Lower lobe of right lung (tissue), 2 donors: ENCODE data around the gene C5orf47. TPM values are rescaled to one million over a fixed set of nuclear protein-coding genes. Genes with fewer than 3 reads are reported as not detected.

Source experiments
- ATAC-seq, 2 donors: fragments of 200-7000 bp; cut with Tn5 transposase; one replicate each; pipeline ENCODE4 v1.9.1; 2020 to 2022; ENCODE audit warnings: mild to moderate bottlenecking in 2 of 2, moderate library complexity in 2 of 2
- DNase-seq: peaks from one replicate; pipeline ENCODE4 v3.0.0-alpha.2; 2020
- H3K27ac ChIP-seq: fragments of 200-600 bp; one replicate; pipeline ENCODE4 v1.8.0; 2022
- H3K27me3 ChIP-seq: fragments of 200-600 bp; one replicate; pipeline ENCODE4 v1.8.0; 2022; ENCODE audit warnings: low read depth
- H3K36me3 ChIP-seq: fragments of 200-600 bp; one replicate; pipeline ENCODE4 v1.8.0; 2022; ENCODE audit warnings: mild to moderate bottlenecking
- H3K4me1 ChIP-seq: fragments of 200-600 bp; one replicate; pipeline ENCODE4 v1.8.0; 2022
- H3K4me3 ChIP-seq: fragments of 200-600 bp; one replicate; pipeline ENCODE4 v1.8.0; 2022; ENCODE audit warnings: mild to moderate bottlenecking
- H3K9me3 ChIP-seq: fragments of 200-600 bp; one replicate; pipeline ENCODE4 v1.8.0; 2022
- CTCF ChIP-seq: fragments of 200-600 bp; IDR thresholded peaks from one replicate; pipeline ENCODE4 v1.8.0; 2022; ENCODE audit warnings: antibody characterized with exemption, mild to moderate bottlenecking
- intact Hi-C: fragments of 100-400 bp; cut with DNase I; formaldehyde crosslinking; loops from one replicate; pipeline ENCODE4 v1.11.0; 2022
- total RNA-seq: library from RNA; stranded (reverse); fragmentation: NEBNext Ultra II Directional; extraction: Animal tissue kit (Norgen Biotek cat#: 25700); gene quantifications from one replicate; pipeline ENCODE4 v1.2.1, GENCODE V29; 2021
- donor health status: DM: no; HTN: yes; CAD: no; lungs with severe emphysema.

Gene C5orf47
- total RNA-seq, 1 donor from 2014 or later = not detected

GRCh38 chr5:173998531-173998930, 9.6 kb downstream of the C5orf47 start:
- intact Hi-C loops = no loop called here

DNA sequence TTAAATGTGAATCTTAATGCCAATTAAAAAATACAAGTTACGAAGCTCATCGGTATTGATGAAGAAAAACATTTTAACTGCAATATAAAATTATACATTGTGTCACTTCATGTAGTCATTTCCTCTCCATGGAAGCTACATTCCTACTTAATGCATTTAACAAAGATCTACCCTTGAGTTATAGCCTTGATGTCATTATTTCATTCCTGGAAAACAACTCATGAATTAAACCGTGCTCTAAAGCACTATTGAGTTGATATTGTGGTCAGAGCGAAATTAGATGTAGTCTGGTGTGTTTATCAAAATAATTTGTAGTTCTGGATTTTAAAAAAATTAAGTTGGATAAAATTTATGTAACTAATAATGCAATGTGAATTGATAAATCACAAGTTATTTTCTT, 11.1 kb downstream of the C5orf47 start:
- no peak for TF ChIP-seq CTCF
- intact Hi-C loops = no loop called here
- Histone ChIP-seq H3K27me3 (no peaks in the 10 kb centered on the region), H3K4me1 (no peaks in the 10 kb centered on the region), H3K27ac (no peak overlapping the region), H3K4me3 (no peak overlapping the region), H3K36me3 (no peaks in the 10 kb centered on the region), H3K9me3 (no peaks in the 10 kb centered on the region)
- ATAC-seq = no peak
- DNase-seq = no peak

More at GRCh38 chr5:173998531-173998930, 9.6 kb downstream of the C5orf47 start:
- H3K27me3 ChIP-seq = no peaks in the 10 kb centered on the region
- no peaks in the 10 kb centered on the region for H3K9me3 ChIP-seq
- TF ChIP-seq CTCF = no peak
- DNase-seq = no peak
- H3K4me3 ChIP-seq = no peak overlapping the region
- H3K36me3 ChIP-seq = no peaks in the 10 kb centered on the region
- H3K27ac ChIP-seq = no peak overlapping the region
- H3K4me1 ChIP-seq = no peaks in the 10 kb centered on the region
- no peak for ATAC-seq

DNA sequence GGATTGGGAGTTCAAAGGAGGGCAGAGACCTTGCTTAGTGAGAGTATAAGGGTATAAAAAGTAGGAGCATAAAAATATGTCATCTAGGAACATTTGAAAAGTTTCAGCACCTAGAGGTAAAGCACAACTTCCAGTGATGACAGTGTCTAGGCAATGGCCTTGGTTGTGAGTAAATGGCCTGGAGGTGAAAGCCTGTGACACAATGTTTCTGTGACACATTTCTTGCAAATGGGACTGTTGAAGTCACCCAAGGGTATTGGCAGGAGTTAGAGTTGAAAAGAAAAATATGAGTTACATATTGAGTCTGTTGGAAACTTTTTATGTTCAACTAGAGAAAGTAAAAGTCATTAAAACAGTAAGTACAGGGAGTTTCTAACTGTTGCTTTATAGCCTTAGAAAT, 14.8 kb downstream of the C5orf47 start:
- intact Hi-C loops = no loop called here
- H3K36me3 ChIP-seq = no peaks in the 10 kb centered on the region
- no peaks in the 10 kb centered on the region for H3K4me1 ChIP-seq
- no peak overlapping the region for H3K27ac ChIP-seq
- ATAC-seq (no peak), DNase-seq (no peak)
- no peaks in the 10 kb centered on the region for H3K27me3 ChIP-seq
- no peak overlapping the region for H3K4me3 ChIP-seq
- TF ChIP-seq CTCF = no peak
- no peaks in the 10 kb centered on the region for H3K9me3 ChIP-seq

- no peak for TF ChIP-seq CTCF
- DNase-seq = no peak
- no peak for ATAC-seq
- Histone ChIP-seq H3K4me1 (no peaks in the 10 kb centered on the region), H3K27ac (no peak overlapping the region), H3K27me3 (no peaks in the 10 kb centered on the region), H3K9me3 (no peaks in the 10 kb centered on the region), H3K36me3 (no peaks in the 10 kb centered on the region), H3K4me3 (no peak overlapping the region)
- intact Hi-C loops = no loop called here
These were observed 20.0 kb downstream of the C5orf47 start for GRCh38 chr5:174008922-174009321.

GRCh38 chr5:174010365-174010764, 21.4 kb downstream of the C5orf47 start:
- no peak overlapping the region for H3K4me3 ChIP-seq
- H3K27me3 ChIP-seq = no peaks in the 10 kb centered on the region
- ATAC-seq (no peak), DNase-seq (no peak)
- no peak for TF ChIP-seq CTCF
- intact Hi-C loops = no loop called here
- H3K27ac ChIP-seq = no peak overlapping the region
- H3K9me3 ChIP-seq = no peaks in the 10 kb centered on the region
- H3K4me1 ChIP-seq = no peaks in the 10 kb centered on the region
- no peaks in the 10 kb centered on the region for H3K36me3 ChIP-seq

DNA sequence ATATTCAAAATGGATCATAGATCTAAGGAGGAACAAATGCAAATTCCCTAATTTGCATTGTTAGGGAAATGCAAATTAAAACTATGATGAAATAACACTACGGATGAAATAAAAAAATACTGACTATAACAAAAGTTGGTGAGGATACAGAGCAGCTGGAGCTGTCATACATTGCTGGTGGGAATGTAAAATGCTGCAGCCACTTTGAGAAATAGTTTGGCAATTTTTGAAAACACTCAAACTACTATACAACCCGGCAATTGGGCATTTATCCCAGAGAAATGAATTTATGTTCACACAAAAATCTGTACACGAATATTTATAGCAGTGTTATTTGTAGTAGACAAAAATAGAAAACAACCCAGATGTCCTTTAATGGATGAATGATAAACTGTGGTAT, 22.5 kb downstream of the C5orf47 start:
- Histone ChIP-seq H3K9me3 (no peaks in the 10 kb centered on the region), H3K4me1 (no peaks in the 10 kb centered on the region), H3K27ac (no peak overlapping the region), H3K4me3 (no peak overlapping the region), H3K36me3 (no peaks in the 10 kb centered on the region), H3K27me3 (no peaks in the 10 kb centered on the region)
- no peak for TF ChIP-seq CTCF
- DNase-seq (no peak), ATAC-seq (no peak)
- intact Hi-C loops = no loop called here
